GM18526 (cell line): Measurements from ENCODE around the gene VPS50.

Experiments used
- POLR2A ChIP-seq: IDR thresholded peaks from 3 replicates; pipeline ENCODE4 v1.6.1; 2011; ENCODE audit not compliant: insufficient read length; ENCODE audit errors: extremely low read depth

The VPS50 gene

GRCh38 chr7:93219868-93220267 is 12.3 kb upstream of the VPS50 start:
- no peak for TF ChIP-seq POLR2A

- TF ChIP-seq POLR2A = no peak
These were observed 5.9 kb upstream of the VPS50 start, which contains the start of gene HEPACAM2 for GRCh38 chr7:93226310-93226709. Gene HEPACAM2 (minus strand): TSS chr7:93226469.

GRCh38 chr7:93228302-93228701 is 3.9 kb upstream of the VPS50 start:
- TF ChIP-seq POLR2A = no peak

- TF ChIP-seq POLR2A = no peak
These were observed 907 bp upstream of the VPS50 start for GRCh38 chr7:93231259-93231658.

GRCh38 chr7:93232673-93233018 is 480 bp downstream of the VPS50 start:
- TF ChIP-seq POLR2A = no peak

- TF ChIP-seq POLR2A = no peak
These were observed 3.4 kb downstream of the VPS50 start for GRCh38 chr7:93235541-93235940.

GRCh38 chr7:93238131-93238530 is 6.0 kb downstream of the VPS50 start:
- TF ChIP-seq POLR2A = no peak

- TF ChIP-seq POLR2A = no peak
These were observed 6.6 kb downstream of the VPS50 start for GRCh38 chr7:93238748-93239147.

GRCh38 chr7:93239824-93240223 is 7.7 kb downstream of the VPS50 start:
- no peak for TF ChIP-seq POLR2A

GRCh38 chr7:93242106-93242505 is 9.9 kb downstream of the VPS50 start:
- no peak for TF ChIP-seq POLR2A

- no peak for TF ChIP-seq POLR2A
These were observed 13.6 kb downstream of the VPS50 start for GRCh38 chr7:93245525-93246432.

GRCh38 chr7:93249491-93250148 is 17.5 kb downstream of the VPS50 start:
- no peak for TF ChIP-seq POLR2A

- no peak for TF ChIP-seq POLR2A
These were observed 26.5 kb downstream of the VPS50 start for GRCh38 chr7:93258661-93259060.

GRCh38 chr7:93262535-93262934 is 30.4 kb downstream of the VPS50 start:
- TF ChIP-seq POLR2A = no peak

GRCh38 chr7:93265220-93265619 is 33.1 kb downstream of the VPS50 start:
- TF ChIP-seq POLR2A = no peak

- no peak for TF ChIP-seq POLR2A
These were observed 47.4 kb downstream of the VPS50 start for GRCh38 chr7:93279541-93279940.
